Uterus (tissue), 4 donors: ENCODE measurements around the gene SLC4A1. TPM values are rescaled to one million over a fixed set of nuclear protein-coding genes. Genes with fewer than 3 reads are reported as not detected.

ENCODE experiments used
- DNase-seq, 2 donors: peaks; one replicate each; pipeline ENCODE4 v3.0.0-alpha.2; 2019 to 2020
- H3K27ac ChIP-seq, 2 donors: fragments of 200-600 bp; sonication (generic); 1 replicate in 1 of 2; 2 replicates in 1 of 2; pipeline ENCODE4 v1.5.1; 2016 to 2018
- H3K27me3 ChIP-seq, 2 donors: fragments of 200-600 bp; sonication (generic); one replicate each; pipeline ENCODE4 v1.5.1; 2018 to 2019; ENCODE audit warnings: control low read depth in 1 of 2
- H3K36me3 ChIP-seq, 2 donors: fragments of 200-600 bp; sonication (generic); one replicate each; pipeline ENCODE4 v1.5.1; 2019; ENCODE audit warnings: control low read depth in 1 of 2
- H3K4me1 ChIP-seq, 2 donors: fragments of 200-600 bp; sonication (generic); one replicate each; pipeline ENCODE4 v1.5.1; 2018 to 2019; ENCODE audit warnings: control low read depth in 1 of 2
- H3K4me3 ChIP-seq, 2 donors: fragments of 200-600 bp; sonication (generic); 1 replicate in 1 of 2; 2 replicates in 1 of 2; pipeline ENCODE4 v1.5.1; 2018 to 2019; ENCODE audit warnings: mild to moderate bottlenecking in 1 of 2
- H3K9me3 ChIP-seq, 2 donors: fragments of 200-600 bp; sonication (generic); one replicate each; pipeline ENCODE4 v1.5.1; 2019; ENCODE audit warnings: control low read depth in 1 of 2
- CTCF ChIP-seq, 4 experiments: fragments of 200-600 bp in 2 of 4; fragments of 450-650 bp in 2 of 4; sonication (generic) in 2 of 4; IDR thresholded peaks; one replicate each; pipeline ENCODE4 v1.5.1; 2016 to 2019; ENCODE audit warnings: antibody characterized with exemption in 4 of 4, mild to moderate bottlenecking in 2 of 4, moderate library complexity in 1 of 4
- POLR2A ChIP-seq, 2 donors: fragments of 450-650 bp; IDR thresholded peaks; one replicate each; pipeline ENCODE4 v1.6.1; 2016; ENCODE audit warnings: antibody characterized with exemption in 2 of 2, mild to moderate bottlenecking in 1 of 2, moderate library complexity in 1 of 2
- intact Hi-C: fragments of 100-400 bp; cut with DNase I; formaldehyde crosslinking; loops from one replicate; pipeline ENCODE4 v1.15.1; 2023; ENCODE audit warnings: low total_unique reads
- total RNA-seq, 4 donors: library from RNA; depleted of rRNA in 3 of 4; stranded (reverse); fragments of >200 nt in 3 of 4; gene quantifications; one replicate each; pipeline versions ENCODE4 v1.1.0 to v1.2.4, GENCODE V29; 2014 to 2023
- donor health status: DM: yes; HTN: yes; CAD: no.

SLC4A1 gene
- total RNA-seq: 1 to 10 TPM in 1 of 4 donors, not detected in 3; 8.4 TPM

GRCh38 chr17:44267818-44268490 lies at the start of gene SLC4A1:
TSS of gene SLC4A1 (minus strand) at chr17:44268135. CDS start at chr17:44262866, 5,269 bp downstream.
- H3K9me3 ChIP-seq: no peaks in the 10 kb centered on the region
- H3K27me3 ChIP-seq: no peaks in the 10 kb centered on the region
- H3K27ac ChIP-seq: no peak within 1 kb of the TSS
- DNase-seq: no peak
- TF ChIP-seq CTCF (IDR thresholded peaks at IDR 0.05): no peak
- no peak for TF ChIP-seq POLR2A (IDR thresholded peaks at IDR 0.05)
- no peaks in the 10 kb centered on the region for H3K4me1 ChIP-seq
- no peak within 1 kb of the TSS for H3K4me3 ChIP-seq
- no peaks in the 10 kb centered on the region for H3K36me3 ChIP-seq
- intact Hi-C loops: no loop called here

GRCh38 chr17:44317545-44317944 lies 49.6 kb upstream of the SLC4A1 start:
- DNase-seq: no peak
- Histone ChIP-seq H3K9me3 (no peaks in the 10 kb centered on the region), H3K4me1 (peaks cover 0 to 8% of the 10 kb centered on the region in 2 donors), H3K36me3 (no peaks in the 10 kb centered on the region), H3K27ac (no peak overlapping the region), H3K27me3 (peaks cover 17 to 21% of the 10 kb centered on the region in 2 donors), H3K4me3 (no peak overlapping the region)
- no peak for TF ChIP-seq CTCF (IDR thresholded peaks at IDR 0.05)
- TF ChIP-seq POLR2A (IDR thresholded peaks at IDR 0.05): no peak
- intact Hi-C loops: no loop called here

- H3K4me3 ChIP-seq: no peak overlapping the region
Measured at GRCh38 chr17:44315760-44316731, 48.1 kb upstream of the SLC4A1 start.

GRCh38 chr17:44314869-44315661 lies 47.1 kb upstream of the SLC4A1 start:
- DNase-seq: no peak
- no peak overlapping the region for H3K4me3 ChIP-seq
- intact Hi-C loops: no loop called here
- H3K27me3 ChIP-seq: peaks cover 17 to 21% of the 10 kb centered on the region in 2 donors
- no peak overlapping the region for H3K27ac ChIP-seq
- H3K36me3 ChIP-seq: no peaks in the 10 kb centered on the region
- no peak for TF ChIP-seq POLR2A (IDR thresholded peaks at IDR 0.05)
- TF ChIP-seq CTCF (IDR thresholded peaks at IDR 0.05): no peak
- H3K4me1 ChIP-seq: peaks cover 0 to 8% of the 10 kb centered on the region in 2 donors
- no peaks in the 10 kb centered on the region for H3K9me3 ChIP-seq

More at GRCh38 chr17:44315760-44316731, 48.1 kb upstream of the SLC4A1 start:
- no peak for TF ChIP-seq POLR2A (IDR thresholded peaks at IDR 0.05)
- TF ChIP-seq CTCF (IDR thresholded peaks at IDR 0.05): no peak
- no peaks in the 10 kb centered on the region for H3K9me3 ChIP-seq
- peaks cover 0 to 8% of the 10 kb centered on the region in 2 donors for H3K4me1 ChIP-seq
- intact Hi-C loops: no loop called here
- no peak overlapping the region for H3K27ac ChIP-seq
- H3K27me3 ChIP-seq: peaks cover 17 to 21% of the 10 kb centered on the region in 2 donors
- no peaks in the 10 kb centered on the region for H3K36me3 ChIP-seq
- no peak for DNase-seq
